SK-N-MC (cell line): Measurements from ENCODE around the gene CD200.

ENCODE experiments used
- EZH2 ChIP-seq: fragments of 200-600 bp; sonication (generic); IDR thresholded peaks from one replicate; pipeline ENCODE4 v1.6.1; 2017; ENCODE audit warnings: antibody characterized with exemption
- FOXP2 ChIP-seq: optimal IDR thresholded peaks from 2 replicates; pipeline ENCODE3; 2011; ENCODE audit warnings: mild to moderate bottlenecking, moderate library complexity; ENCODE audit not compliant: insufficient read depth; ENCODE audit errors: extremely low read length, control extremely low read depth
- POLR2AphosphoS5 ChIP-seq: IDR thresholded peaks from 2 replicates; pipeline ENCODE4 v1.6.1; 2012; ENCODE audit warnings: mild to moderate bottlenecking, low read depth, low read length, borderline replicate concordance

DNA sequence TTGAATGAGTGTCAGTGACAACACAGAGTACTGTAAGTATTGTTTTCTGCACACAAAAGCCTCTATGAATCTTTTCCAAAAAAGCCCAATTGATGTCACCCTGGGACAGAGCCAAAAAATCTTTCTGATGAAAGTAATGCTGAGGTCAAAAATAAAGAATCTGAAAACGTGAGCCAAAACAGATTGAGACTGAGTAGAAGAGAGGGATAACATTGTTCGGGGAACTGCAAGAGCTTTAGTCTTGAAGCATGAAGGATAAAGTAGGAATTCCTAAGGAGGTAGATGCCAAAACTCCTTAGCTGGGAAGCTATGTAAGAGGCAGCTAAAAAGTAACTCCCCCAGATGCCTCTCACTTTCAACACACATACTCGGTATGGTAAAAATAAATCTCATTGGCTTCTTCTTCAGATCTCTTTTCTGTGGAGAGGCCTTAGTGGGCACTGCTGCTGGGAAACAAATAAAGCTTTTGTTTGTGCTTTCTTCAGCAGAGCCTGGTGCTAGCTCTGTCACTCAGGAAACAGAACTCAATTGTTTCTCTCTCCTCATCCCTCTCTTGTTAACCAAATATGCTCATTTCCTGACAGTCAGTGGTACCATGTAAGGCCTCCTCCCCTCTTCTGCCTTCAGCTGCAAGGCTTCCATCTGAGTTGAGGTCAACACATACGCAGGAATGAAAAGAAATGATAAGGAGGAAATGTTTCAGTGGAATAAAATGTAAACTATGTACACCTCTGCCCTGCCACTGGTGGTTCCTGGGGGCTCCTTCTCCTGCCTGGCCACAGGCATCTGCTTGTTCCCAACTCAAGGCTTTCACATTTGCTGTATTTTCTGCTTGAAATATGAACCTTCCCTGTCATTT, 58.1 kb downstream of the CD200 start:
- TF ChIP-seq POLR2AphosphoS5 (no peak), EZH2 (no peak), FOXP2 (no peak)
